HEK293 (cell line): Measurements from ENCODE around the gene PYHIN1.

Source experiments
- KLF1 ChIP-seq: fragments of 450-650 bp; formaldehyde crosslinking; IDR thresholded peaks from 2 replicates; pipeline ENCODE4 v1.5.1; 2016; ENCODE audit warnings: missing biosample characterization, missing genetic modification characterization
- PATZ1 ChIP-seq: fragments of 450-650 bp; formaldehyde crosslinking; IDR thresholded peaks from 2 replicates; pipeline ENCODE4 v1.5.1; 2016; ENCODE audit warnings: missing biosample characterization, missing genetic modification characterization
- RBAK ChIP-seq: fragments of 450-650 bp; formaldehyde crosslinking; IDR thresholded peaks from 2 replicates; pipeline ENCODE4 v1.5.1; 2016; ENCODE audit warnings: missing biosample characterization, missing genetic modification characterization
- SALL2 ChIP-seq: fragments of 450-650 bp; formaldehyde crosslinking; IDR thresholded peaks from 2 replicates; pipeline ENCODE4 v1.5.0; 2017; ENCODE audit warnings: missing biosample characterization, mild to moderate bottlenecking, missing genetic modification characterization, borderline replicate concordance
- SP2 ChIP-seq: fragments of 450-650 bp; formaldehyde crosslinking; IDR thresholded peaks from 2 replicates; pipeline ENCODE4 v1.5.1; 2016; ENCODE audit warnings: missing biosample characterization, missing genetic modification characterization
- ZBTB21 ChIP-seq: fragments of 450-650 bp; formaldehyde crosslinking; IDR thresholded peaks from 2 replicates; pipeline ENCODE4 v1.5.1; 2017; ENCODE audit warnings: missing biosample characterization, missing genetic modification characterization
- ZNF302 ChIP-seq: fragments of 450-650 bp; formaldehyde crosslinking; IDR thresholded peaks from 2 replicates; pipeline ENCODE4 v1.5.1; 2016; ENCODE audit warnings: missing biosample characterization, missing genetic modification characterization, low read depth
- ZNF837 ChIP-seq: fragments of 450-650 bp; formaldehyde crosslinking; IDR thresholded peaks from 2 replicates; pipeline ENCODE4 v1.5.1; 2016; ENCODE audit warnings: missing biosample characterization, missing genetic modification characterization
- ZXDB ChIP-seq: fragments of 450-650 bp; formaldehyde crosslinking; IDR thresholded peaks from 2 replicates; pipeline ENCODE4 v1.5.1; 2016; ENCODE audit warnings: missing biosample characterization, missing genetic modification characterization
- TF ChIP-seq, protein P1 (sequence below): fragments of 450-650 bp; formaldehyde crosslinking; IDR thresholded peaks from 2 replicates; pipeline ENCODE4 v1.5.1; 2017; ENCODE audit warnings: missing biosample characterization, mild to moderate bottlenecking, missing genetic modification characterization, moderate library complexity
- TF ChIP-seq, protein P2 (sequence below): fragments of 450-650 bp; formaldehyde crosslinking; IDR thresholded peaks from 2 replicates; pipeline ENCODE4 v1.5.1; 2017; ENCODE audit warnings: missing biosample characterization, missing genetic modification characterization
- TF ChIP-seq, protein P3 (sequence below): fragments of 450-650 bp; formaldehyde crosslinking; IDR thresholded peaks from 2 replicates; pipeline ENCODE4 v1.5.1; 2016; ENCODE audit warnings: missing biosample characterization, missing genetic modification characterization
- TF ChIP-seq, protein P4 (sequence below): fragments of 450-650 bp; formaldehyde crosslinking; IDR thresholded peaks from 2 replicates; pipeline ENCODE4 v1.5.1; 2016; ENCODE audit warnings: missing biosample characterization, missing genetic modification characterization
- TF ChIP-seq, protein P5 (sequence below): fragments of 450-650 bp; formaldehyde crosslinking; optimal IDR thresholded peaks from 2 replicates; pipeline ENCODE3; 2016; ENCODE audit warnings: missing biosample characterization, mild to moderate bottlenecking, missing genetic modification characterization

GRCh38 chr1:158933621-158934020 lies 2.3 kb downstream of the PYHIN1 start:
- TF ChIP-seq, protein P1, sequence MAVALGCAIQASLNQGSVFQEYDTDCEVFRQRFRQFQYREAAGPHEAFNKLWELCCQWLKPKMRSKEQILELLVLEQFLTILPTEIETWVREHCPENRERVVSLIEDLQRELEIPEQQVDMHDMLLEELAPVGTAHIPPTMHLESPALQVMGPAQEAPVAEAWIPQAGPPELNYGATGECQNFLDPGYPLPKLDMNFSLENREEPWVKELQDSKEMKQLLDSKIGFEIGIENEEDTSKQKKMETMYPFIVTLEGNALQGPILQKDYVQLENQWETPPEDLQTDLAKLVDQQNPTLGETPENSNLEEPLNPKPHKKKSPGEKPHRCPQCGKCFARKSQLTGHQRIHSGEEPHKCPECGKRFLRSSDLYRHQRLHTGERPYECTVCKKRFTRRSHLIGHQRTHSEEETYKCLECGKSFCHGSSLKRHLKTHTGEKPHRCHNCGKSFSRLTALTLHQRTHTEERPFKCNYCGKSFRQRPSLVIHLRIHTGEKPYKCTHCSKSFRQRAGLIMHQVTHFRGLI (tag by site-specific recombination): no peak
- TF ChIP-seq PATZ1 (tag by site-specific recombination) (no peak), RBAK (tag by site-specific recombination) (no peak), SP2 (tag by site-specific recombination) (no peak), SALL2 (tag by site-specific recombination) (no peak), ZXDB (tag by site-specific recombination) (no peak), ZNF302 (tag by site-specific recombination) (no peak), ZBTB21 (tag by site-specific recombination) (no peak), ZNF837 (no peak), KLF1 (tag by site-specific recombination) (no peak)
- TF ChIP-seq, protein P2, sequence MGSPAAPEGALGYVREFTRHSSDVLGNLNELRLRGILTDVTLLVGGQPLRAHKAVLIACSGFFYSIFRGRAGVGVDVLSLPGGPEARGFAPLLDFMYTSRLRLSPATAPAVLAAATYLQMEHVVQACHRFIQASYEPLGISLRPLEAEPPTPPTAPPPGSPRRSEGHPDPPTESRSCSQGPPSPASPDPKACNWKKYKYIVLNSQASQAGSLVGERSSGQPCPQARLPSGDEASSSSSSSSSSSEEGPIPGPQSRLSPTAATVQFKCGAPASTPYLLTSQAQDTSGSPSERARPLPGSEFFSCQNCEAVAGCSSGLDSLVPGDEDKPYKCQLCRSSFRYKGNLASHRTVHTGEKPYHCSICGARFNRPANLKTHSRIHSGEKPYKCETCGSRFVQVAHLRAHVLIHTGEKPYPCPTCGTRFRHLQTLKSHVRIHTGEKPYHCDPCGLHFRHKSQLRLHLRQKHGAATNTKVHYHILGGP (tag by site-specific recombination): no peak
- TF ChIP-seq, protein P3, sequence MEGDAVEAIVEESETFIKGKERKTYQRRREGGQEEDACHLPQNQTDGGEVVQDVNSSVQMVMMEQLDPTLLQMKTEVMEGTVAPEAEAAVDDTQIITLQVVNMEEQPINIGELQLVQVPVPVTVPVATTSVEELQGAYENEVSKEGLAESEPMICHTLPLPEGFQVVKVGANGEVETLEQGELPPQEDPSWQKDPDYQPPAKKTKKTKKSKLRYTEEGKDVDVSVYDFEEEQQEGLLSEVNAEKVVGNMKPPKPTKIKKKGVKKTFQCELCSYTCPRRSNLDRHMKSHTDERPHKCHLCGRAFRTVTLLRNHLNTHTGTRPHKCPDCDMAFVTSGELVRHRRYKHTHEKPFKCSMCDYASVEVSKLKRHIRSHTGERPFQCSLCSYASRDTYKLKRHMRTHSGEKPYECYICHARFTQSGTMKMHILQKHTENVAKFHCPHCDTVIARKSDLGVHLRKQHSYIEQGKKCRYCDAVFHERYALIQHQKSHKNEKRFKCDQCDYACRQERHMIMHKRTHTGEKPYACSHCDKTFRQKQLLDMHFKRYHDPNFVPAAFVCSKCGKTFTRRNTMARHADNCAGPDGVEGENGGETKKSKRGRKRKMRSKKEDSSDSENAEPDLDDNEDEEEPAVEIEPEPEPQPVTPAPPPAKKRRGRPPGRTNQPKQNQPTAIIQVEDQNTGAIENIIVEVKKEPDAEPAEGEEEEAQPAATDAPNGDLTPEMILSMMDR (tag by site-specific recombination): no peak
- TF ChIP-seq, protein P4, sequence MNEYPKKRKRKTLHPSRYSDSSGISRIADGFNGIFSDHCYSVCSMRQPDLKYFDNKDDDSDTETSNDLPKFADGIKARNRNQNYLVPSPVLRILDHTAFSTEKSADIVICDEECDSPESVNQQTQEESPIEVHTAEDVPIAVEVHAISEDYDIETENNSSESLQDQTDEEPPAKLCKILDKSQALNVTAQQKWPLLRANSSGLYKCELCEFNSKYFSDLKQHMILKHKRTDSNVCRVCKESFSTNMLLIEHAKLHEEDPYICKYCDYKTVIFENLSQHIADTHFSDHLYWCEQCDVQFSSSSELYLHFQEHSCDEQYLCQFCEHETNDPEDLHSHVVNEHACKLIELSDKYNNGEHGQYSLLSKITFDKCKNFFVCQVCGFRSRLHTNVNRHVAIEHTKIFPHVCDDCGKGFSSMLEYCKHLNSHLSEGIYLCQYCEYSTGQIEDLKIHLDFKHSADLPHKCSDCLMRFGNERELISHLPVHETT: no peak
- TF ChIP-seq, protein P5, sequence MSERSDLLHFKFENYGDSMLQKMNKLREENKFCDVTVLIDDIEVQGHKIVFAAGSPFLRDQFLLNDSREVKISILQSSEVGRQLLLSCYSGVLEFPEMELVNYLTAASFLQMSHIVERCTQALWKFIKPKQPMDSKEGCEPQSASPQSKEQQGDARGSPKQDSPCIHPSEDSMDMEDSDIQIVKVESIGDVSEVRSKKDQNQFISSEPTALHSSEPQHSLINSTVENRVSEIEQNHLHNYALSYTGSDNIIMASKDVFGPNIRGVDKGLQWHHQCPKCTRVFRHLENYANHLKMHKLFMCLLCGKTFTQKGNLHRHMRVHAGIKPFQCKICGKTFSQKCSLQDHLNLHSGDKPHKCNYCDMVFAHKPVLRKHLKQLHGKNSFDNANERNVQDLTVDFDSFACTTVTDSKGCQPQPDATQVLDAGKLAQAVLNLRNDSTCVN: no peak
